ENCODE measurements around the gene SH3BP2.

Gene SH3BP2

DNA sequence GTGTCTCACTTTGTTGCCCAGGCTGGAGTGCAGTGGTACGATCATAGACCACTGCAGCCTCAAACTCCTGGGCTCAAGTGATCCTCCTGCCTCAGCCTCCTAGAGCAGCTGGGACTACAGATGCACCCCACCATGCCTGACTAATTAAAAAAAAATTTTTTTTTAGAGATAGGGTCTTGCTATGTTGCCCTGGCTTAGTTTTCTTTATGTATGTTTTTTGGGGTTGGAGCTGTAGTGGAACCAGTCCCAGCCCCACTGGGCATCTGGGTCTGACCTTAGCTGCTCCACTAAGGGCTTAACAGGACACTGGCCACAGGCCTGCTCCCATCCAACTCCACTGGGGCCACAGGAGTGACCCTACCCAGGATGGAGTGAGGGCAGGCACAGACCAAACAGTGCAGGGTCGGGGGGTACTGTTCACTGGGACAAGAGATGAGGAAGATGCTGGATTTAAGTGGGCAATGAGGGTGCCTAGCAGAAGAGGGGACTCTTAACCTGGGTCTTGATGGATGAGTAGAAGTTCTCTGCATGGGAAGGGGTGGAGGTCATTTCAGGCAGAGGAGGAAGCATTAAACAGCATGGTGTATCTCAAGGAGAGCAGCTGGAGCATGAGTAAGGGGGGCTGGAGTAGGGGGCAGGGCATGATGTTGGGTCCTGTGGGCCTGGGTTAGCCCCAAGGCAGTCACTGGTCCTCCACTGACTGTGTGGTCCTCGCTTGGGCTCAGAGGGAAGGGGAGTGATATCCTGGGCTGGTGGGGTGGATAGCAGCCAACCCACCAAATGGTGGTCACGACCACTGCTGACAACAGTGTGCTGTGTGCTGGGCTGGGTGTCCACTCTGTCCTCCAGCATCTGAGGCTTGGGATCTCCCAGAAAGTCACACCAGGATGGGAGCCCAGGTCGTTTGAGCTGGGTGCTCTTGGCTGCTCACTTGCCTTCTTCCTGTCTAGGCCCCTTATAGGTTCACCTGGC is 26.6 kb downstream of the SH3BP2 start:
- 0 out of 2 replicates have a peak, but pooled peaks cover 6% of the 10 kb centered on the region for H4K20me1 ChIP-seq (ENCODE audit: control insufficient read depth, insufficient read depth, low read depth, low read length)
- 0 out of 2 replicates have a peak, but pooled peaks cover 4% of the 10 kb centered on the region for H3K9me3 ChIP-seq (ENCODE audit: control insufficient read depth, insufficient read depth, low read length)
- peaks cover 31% of the 10 kb centered on the region for H3K27me3 ChIP-seq (ENCODE audit: control insufficient read depth, low read length)
- H3K36me3 ChIP-seq (ENCODE audit: control insufficient read depth, low read length): no peaks in the 10 kb centered on the region
- H3K27ac ChIP-seq (ENCODE audit: low read depth, low read length): no peak overlapping the region
- no peak overlapping the region for H3K4me3 ChIP-seq (ENCODE audit: low read length)
- TF ChIP-seq, protein P1, sequence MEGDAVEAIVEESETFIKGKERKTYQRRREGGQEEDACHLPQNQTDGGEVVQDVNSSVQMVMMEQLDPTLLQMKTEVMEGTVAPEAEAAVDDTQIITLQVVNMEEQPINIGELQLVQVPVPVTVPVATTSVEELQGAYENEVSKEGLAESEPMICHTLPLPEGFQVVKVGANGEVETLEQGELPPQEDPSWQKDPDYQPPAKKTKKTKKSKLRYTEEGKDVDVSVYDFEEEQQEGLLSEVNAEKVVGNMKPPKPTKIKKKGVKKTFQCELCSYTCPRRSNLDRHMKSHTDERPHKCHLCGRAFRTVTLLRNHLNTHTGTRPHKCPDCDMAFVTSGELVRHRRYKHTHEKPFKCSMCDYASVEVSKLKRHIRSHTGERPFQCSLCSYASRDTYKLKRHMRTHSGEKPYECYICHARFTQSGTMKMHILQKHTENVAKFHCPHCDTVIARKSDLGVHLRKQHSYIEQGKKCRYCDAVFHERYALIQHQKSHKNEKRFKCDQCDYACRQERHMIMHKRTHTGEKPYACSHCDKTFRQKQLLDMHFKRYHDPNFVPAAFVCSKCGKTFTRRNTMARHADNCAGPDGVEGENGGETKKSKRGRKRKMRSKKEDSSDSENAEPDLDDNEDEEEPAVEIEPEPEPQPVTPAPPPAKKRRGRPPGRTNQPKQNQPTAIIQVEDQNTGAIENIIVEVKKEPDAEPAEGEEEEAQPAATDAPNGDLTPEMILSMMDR (IDR thresholded peaks at IDR 0.05; ENCODE audit: low read depth, low read length, poor library complexity, severe bottlenecking): no peak
- TF ChIP-seq EZH2phosphoT487 (IDR thresholded peaks at IDR 0.05; ENCODE audit: borderline replicate concordance, low read length): no peak
- no peaks in the 10 kb centered on the region for H3K9me2 ChIP-seq (replicated peaks; ENCODE audit: control insufficient read depth, low read length)
- H3K4me1 ChIP-seq (ENCODE audit: control insufficient read depth, low read length): peaks cover 12% of the 10 kb centered on the region
- H3F3A ChIP-seq (ENCODE audit: control insufficient read depth, insufficient read depth): 0 out of 2 replicates have a peak, but pooled peaks cover 7% of the 10 kb centered on the region
- H3K79me2 ChIP-seq (ENCODE audit: control insufficient read depth, low read length): no peaks in the 10 kb centered on the region
- H3K4me2 ChIP-seq (ENCODE audit: low read length): no peak overlapping the region

GRCh38 chr4:2820216-2820982 is 27.5 kb downstream of the SH3BP2 start:
- Histone ChIP-seq H3K4me1 (ENCODE audit: control insufficient read depth, low read length) (peaks cover 10% of the 10 kb centered on the region), H3K27me3 (ENCODE audit: control insufficient read depth, low read length) (peaks cover 31% of the 10 kb centered on the region), H3F3A (ENCODE audit: control insufficient read depth, insufficient read depth) (0 out of 2 replicates have a peak, but pooled peaks cover 7% of the 10 kb centered on the region), H3K79me2 (ENCODE audit: control insufficient read depth, low read length) (no peaks in the 10 kb centered on the region), H3K9me3 (ENCODE audit: control insufficient read depth, insufficient read depth, low read length) (0 out of 2 replicates have a peak, but pooled peaks cover 4% of the 10 kb centered on the region), H4K20me1 (ENCODE audit: control insufficient read depth, insufficient read depth, low read depth, low read length) (0 out of 2 replicates have a peak, but pooled peaks cover 6% of the 10 kb centered on the region), H3K36me3 (ENCODE audit: control insufficient read depth, low read length) (no peaks in the 10 kb centered on the region), H3K4me3 (ENCODE audit: low read length) (no peak overlapping the region), H3K27ac (ENCODE audit: low read depth, low read length) (no peak overlapping the region), H3K9me2 (replicated peaks; ENCODE audit: control insufficient read depth, low read length) (no peaks in the 10 kb centered on the region), H3K4me2 (ENCODE audit: low read length) (no peak overlapping the region)
- TF ChIP-seq, protein P1 (IDR thresholded peaks at IDR 0.05; ENCODE audit: low read depth, low read length, poor library complexity, severe bottlenecking): no peak
- no peak for TF ChIP-seq EZH2phosphoT487 (IDR thresholded peaks at IDR 0.05; ENCODE audit: borderline replicate concordance, low read length)

DNA sequence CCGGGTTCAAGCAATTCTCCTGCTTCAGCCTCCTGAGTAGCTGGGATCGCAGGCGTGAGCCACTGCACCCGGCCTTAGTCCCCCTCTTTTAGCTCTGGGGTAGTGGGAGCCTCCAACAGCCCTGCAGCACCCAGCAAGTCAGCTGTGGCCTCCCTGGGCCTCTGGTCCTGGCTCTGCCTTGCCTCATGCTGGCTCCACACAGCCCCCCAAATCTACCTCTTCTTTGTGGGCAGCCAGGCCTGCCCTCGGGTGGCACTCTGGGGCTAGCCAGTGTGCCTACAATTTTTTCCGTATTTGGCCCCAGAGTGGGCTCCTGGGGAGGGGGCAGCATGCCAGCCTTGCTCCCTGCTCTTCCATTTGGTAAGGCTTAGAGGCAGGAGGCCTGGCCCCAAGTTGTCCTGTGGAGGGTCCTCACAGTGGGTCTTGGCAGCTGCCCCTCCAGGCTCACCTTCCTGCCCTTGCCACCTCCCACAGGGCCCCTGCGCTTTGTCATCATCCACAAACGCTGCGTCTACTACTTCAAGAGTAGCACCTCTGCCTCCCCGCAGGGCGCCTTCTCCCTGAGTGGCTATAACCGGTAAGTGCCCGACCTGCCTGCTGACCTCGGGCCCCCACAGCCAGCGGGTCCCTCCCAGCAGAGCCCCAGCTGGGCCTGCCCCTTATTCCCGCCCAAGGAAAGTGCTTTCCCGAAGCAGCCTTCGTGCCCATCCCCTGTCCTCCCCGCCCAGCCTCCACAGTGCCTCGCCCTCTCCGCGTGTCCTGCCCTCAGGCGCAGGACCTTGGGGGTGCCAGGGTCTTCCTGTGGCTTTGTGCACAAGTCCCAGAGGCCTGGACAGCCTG is 29.8 kb downstream of the SH3BP2 start:
- TF ChIP-seq, protein P1 (IDR thresholded peaks at IDR 0.05; ENCODE audit: low read depth, low read length, poor library complexity, severe bottlenecking): no peak
- no peak for TF ChIP-seq EZH2phosphoT487 (IDR thresholded peaks at IDR 0.05; ENCODE audit: borderline replicate concordance, low read length)
- H3K9me2 ChIP-seq (replicated peaks; ENCODE audit: control insufficient read depth, low read length): no peaks in the 10 kb centered on the region
- H3F3A ChIP-seq (ENCODE audit: control insufficient read depth, insufficient read depth): 0 out of 2 replicates have a peak, but pooled peaks cover 3% of the 10 kb centered on the region
- H3K27ac ChIP-seq (ENCODE audit: low read depth, low read length): no peak overlapping the region
- no peak overlapping the region for H3K4me3 ChIP-seq (ENCODE audit: low read length)
- H3K36me3 ChIP-seq (ENCODE audit: control insufficient read depth, low read length): no peaks in the 10 kb centered on the region
- no peak overlapping the region for H3K4me2 ChIP-seq (ENCODE audit: low read length)
- H3K79me2 ChIP-seq (ENCODE audit: control insufficient read depth, low read length): no peaks in the 10 kb centered on the region
- H3K9me3 ChIP-seq (ENCODE audit: control insufficient read depth, insufficient read depth, low read length): no peaks in the 10 kb centered on the region
- H3K4me1 ChIP-seq (ENCODE audit: control insufficient read depth, low read length): peaks cover 7% of the 10 kb centered on the region
- 0 out of 2 replicates have a peak, but pooled peaks cover 6% of the 10 kb centered on the region for H4K20me1 ChIP-seq (ENCODE audit: control insufficient read depth, insufficient read depth, low read depth, low read length)
- peaks cover 19% of the 10 kb centered on the region for H3K27me3 ChIP-seq (ENCODE audit: control insufficient read depth, low read length)

Measured in DOHH2 (cell line).